Vagina (tissue), 2 donors: ENCODE results near the gene RFX4. TPM values are rescaled to one million over a fixed set of nuclear protein-coding genes. Genes with fewer than 3 reads are reported as not detected.

Experiments
- DNase-seq, 2 donors: peaks; one replicate each; pipeline ENCODE4 v3.0.0-alpha.2; 2017; ENCODE audit errors: extremely low spot score in 2 of 2
- H3K27ac ChIP-seq: fragments of 200-600 bp; sonication (generic); one replicate; pipeline ENCODE4 v1.5.1; 2019
- H3K27me3 ChIP-seq: fragments of 200-600 bp; sonication (generic); one replicate; pipeline ENCODE4 v1.5.1; 2019
- H3K36me3 ChIP-seq, 2 donors: fragments of 200-600 bp; sonication (generic); one replicate each; pipeline ENCODE4 v1.5.1; 2017 to 2019
- H3K4me1 ChIP-seq: fragments of 200-600 bp; sonication (generic); one replicate; pipeline ENCODE4 v1.5.1; 2019
- H3K4me3 ChIP-seq, 2 donors: fragments of 200-600 bp; sonication (generic); 1 replicate in 1 of 2; 2 replicates in 1 of 2; pipeline ENCODE4 v1.5.1; 2016 to 2019
- H3K9me3 ChIP-seq: fragments of 200-600 bp; sonication (generic); one replicate; pipeline ENCODE4 v1.5.1; 2019
- CTCF ChIP-seq, 3 experiments: fragments of 450-650 bp in 2 of 3; fragments of 200-600 bp in 1 of 3; sonication (generic) in 1 of 3; IDR thresholded peaks; one replicate each; pipeline ENCODE4 v1.5.1; 2017 to 2019; ENCODE audit warnings: antibody characterized with exemption in 3 of 3, mild to moderate bottlenecking in 2 of 3, moderate library complexity in 2 of 3
- POLR2A ChIP-seq, 2 donors: fragments of 450-650 bp; IDR thresholded peaks; one replicate each; pipeline ENCODE4 v1.6.1; 2017; ENCODE audit warnings: antibody characterized with exemption in 2 of 2, mild to moderate bottlenecking in 2 of 2, moderate library complexity in 2 of 2
- POLR2AphosphoS5 ChIP-seq, 2 donors: sonication (generic); formaldehyde crosslinking; IDR thresholded peaks; one replicate each; pipeline ENCODE4 v1.9.0; 2017; ENCODE audit warnings: antibody characterized with exemption in 2 of 2, mild to moderate bottlenecking in 2 of 2, low read depth in 1 of 2; ENCODE audit not compliant: insufficient read depth in 1 of 2
- intact Hi-C: fragments of 100-400 bp; cut with DNase I; formaldehyde crosslinking; loops from one replicate; pipeline ENCODE4 v1.15.1; 2023
- total RNA-seq: library from RNA; depleted of rRNA; stranded (reverse); fragments of >200 nt; gene quantifications from one replicate; pipeline ENCODE4 v1.2.3, GENCODE V29; 2016

Gene RFX4
- total RNA-seq, 1 donor from 2014 or later, result not detected

- intact Hi-C loops, result no loop called here
- no peaks in the 10 kb centered on the region for H3K27me3 ChIP-seq
- no peaks in the 10 kb centered on the region for H3K36me3 ChIP-seq
- no peak overlapping the region for H3K27ac ChIP-seq
- no peaks in the 10 kb centered on the region for H3K9me3 ChIP-seq
- DNase-seq, result no peak
- no peak overlapping the region for H3K4me3 ChIP-seq
- TF ChIP-seq POLR2A (IDR thresholded peaks at IDR 0.05), result no peak
- TF ChIP-seq CTCF (IDR thresholded peaks at IDR 0.05), result no peak
- TF ChIP-seq POLR2AphosphoS5 (IDR thresholded peaks at IDR 0.05; ENCODE audit: insufficient read depth in 1 of 2, low read depth in 1 of 2), result no peak
- no peaks in the 10 kb centered on the region for H3K4me1 ChIP-seq
Measured at GRCh38 chr12:106739318-106739717, 156.5 kb downstream of the RFX4 start.

GRCh38 chr12:106739815-106740530 is 157.2 kb downstream of the RFX4 start:
- Histone ChIP-seq H3K9me3 (no peaks in the 10 kb centered on the region), H3K27ac (no peak overlapping the region), H3K36me3 (no peaks in the 10 kb centered on the region), H3K27me3 (no peaks in the 10 kb centered on the region), H3K4me1 (no peaks in the 10 kb centered on the region), H3K4me3 (no peak overlapping the region)
- no peak for TF ChIP-seq CTCF (IDR thresholded peaks at IDR 0.05)
- TF ChIP-seq POLR2AphosphoS5 (IDR thresholded peaks at IDR 0.05; ENCODE audit: insufficient read depth in 1 of 2, low read depth in 1 of 2), result no peak
- no peak for TF ChIP-seq POLR2A (IDR thresholded peaks at IDR 0.05)
- intact Hi-C loops, result no loop called here
- DNase-seq, result no peak

- intact Hi-C loops, result no loop called here
- no peaks in the 10 kb centered on the region for H3K4me1 ChIP-seq
- H3K9me3 ChIP-seq, result no peaks in the 10 kb centered on the region
- H3K36me3 ChIP-seq, result no peaks in the 10 kb centered on the region
- no peaks in the 10 kb centered on the region for H3K27me3 ChIP-seq
- DNase-seq, result no peak
- no peak for TF ChIP-seq POLR2A (IDR thresholded peaks at IDR 0.05)
- no peak for TF ChIP-seq CTCF (IDR thresholded peaks at IDR 0.05)
- no peak for TF ChIP-seq POLR2AphosphoS5 (IDR thresholded peaks at IDR 0.05; ENCODE audit: insufficient read depth in 1 of 2, low read depth in 1 of 2)
- H3K27ac ChIP-seq, result no peak overlapping the region
- no peak overlapping the region for H3K4me3 ChIP-seq
Measured at GRCh38 chr12:106740818-106741217, 158.0 kb downstream of the RFX4 start.

GRCh38 chr12:106741247-106741646 is 158.4 kb downstream of the RFX4 start:
- H3K4me1 ChIP-seq, result no peaks in the 10 kb centered on the region
- intact Hi-C loops, result no loop called here
- no peaks in the 10 kb centered on the region for H3K9me3 ChIP-seq
- no peak overlapping the region for H3K27ac ChIP-seq
- TF ChIP-seq POLR2AphosphoS5 (IDR thresholded peaks at IDR 0.05; ENCODE audit: insufficient read depth in 1 of 2, low read depth in 1 of 2) (no peak), POLR2A (IDR thresholded peaks at IDR 0.05) (no peak), CTCF (IDR thresholded peaks at IDR 0.05) (no peak)
- H3K4me3 ChIP-seq, result no peak overlapping the region
- DNase-seq, result no peak
- no peaks in the 10 kb centered on the region for H3K27me3 ChIP-seq
- no peaks in the 10 kb centered on the region for H3K36me3 ChIP-seq

- Histone ChIP-seq H3K36me3 (no peaks in the 10 kb centered on the region), H3K9me3 (no peaks in the 10 kb centered on the region), H3K4me3 (no peak overlapping the region), H3K4me1 (no peaks in the 10 kb centered on the region), H3K27ac (no peak overlapping the region), H3K27me3 (no peaks in the 10 kb centered on the region)
- TF ChIP-seq POLR2AphosphoS5 (IDR thresholded peaks at IDR 0.05; ENCODE audit: insufficient read depth in 1 of 2, low read depth in 1 of 2), result no peak
- no peak for TF ChIP-seq POLR2A (IDR thresholded peaks at IDR 0.05)
- no peak for TF ChIP-seq CTCF (IDR thresholded peaks at IDR 0.05)
- intact Hi-C loops, result no loop called here
- no peak for DNase-seq
Measured at GRCh38 chr12:106743270-106743988, 160.6 kb downstream of the RFX4 start.
